Endothelial cell of umbilical vein (primary cell): ENCODE data around the gene NSD1.

Source experiments
- EZH2 ChIP-seq: IDR thresholded peaks from 2 replicates; pipeline ENCODE4 v1.6.1; 2012; ENCODE audit warnings: borderline replicate concordance, low read depth, mild to moderate bottlenecking, moderate library complexity, low read length, inconsistent platforms; ENCODE audit not compliant: severe bottlenecking
- POLR2A ChIP-seq: IDR thresholded peaks from 2 replicates; pipeline ENCODE4 v1.6.1; 2012; ENCODE audit warnings: low read depth, mild to moderate bottlenecking, control low read depth, low read length
- POLR2AphosphoS5 ChIP-seq: IDR thresholded peaks from 2 replicates; pipeline ENCODE4 v1.6.1; 2012; ENCODE audit warnings: low read depth, mild to moderate bottlenecking, control low read depth, low read length, moderate library complexity; ENCODE audit not compliant: insufficient read depth
- TF ChIP-seq, protein P1 (sequence below), 2 donors: IDR thresholded peaks; 1 replicate in 1 of 2; 2 replicates in 1 of 2; pipeline ENCODE4 v1.5.1; 2011; ENCODE audit warnings: low read length in 2 of 2, mild to moderate bottlenecking in 2 of 2, moderate library complexity in 2 of 2, control low read depth in 1 of 2, inconsistent platforms in 1 of 2, low read depth in 1 of 2; ENCODE audit not compliant: insufficient read depth in 1 of 2; ENCODE audit errors: extremely low read depth in 1 of 2

DNA sequence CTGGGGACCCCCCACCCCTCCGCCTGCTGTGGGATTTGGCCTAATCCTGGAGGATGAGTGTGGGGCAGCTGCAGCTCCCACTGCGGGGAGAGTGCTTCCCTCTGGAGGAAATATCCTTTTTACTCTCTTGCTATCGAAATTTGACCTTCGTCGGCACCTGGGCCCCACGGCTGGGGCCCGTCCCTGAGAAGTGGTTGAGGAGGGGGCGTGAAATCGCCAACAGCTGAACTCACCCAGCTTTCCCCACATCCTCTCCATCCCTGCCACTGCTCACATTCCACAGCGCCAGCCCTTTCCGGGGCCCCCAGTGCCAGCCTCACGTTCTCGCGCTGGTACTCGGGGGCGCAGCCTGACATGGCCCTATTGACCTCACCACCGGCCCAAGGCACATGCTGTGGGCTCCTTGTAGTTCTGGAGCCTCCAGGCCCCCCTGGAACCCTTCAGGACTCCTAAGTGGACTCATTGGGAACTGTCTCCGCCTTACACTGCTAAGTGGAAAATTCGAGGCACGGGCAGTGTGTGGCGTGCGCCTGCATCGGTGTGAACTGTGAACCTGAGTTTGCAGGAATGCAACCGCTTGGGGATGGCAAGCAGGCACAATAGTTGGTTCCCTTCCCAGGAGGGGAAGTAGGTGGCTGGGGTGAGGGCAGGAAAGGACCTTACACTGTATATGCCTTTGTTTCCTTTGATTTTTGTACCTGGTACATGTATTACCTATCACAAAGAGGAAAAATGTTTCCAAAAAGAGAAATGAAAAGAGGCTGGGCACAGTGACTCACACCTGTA, 27.7 kb upstream of the NSD1 start:
- no peak for TF ChIP-seq POLR2AphosphoS5
- TF ChIP-seq, protein P1, sequence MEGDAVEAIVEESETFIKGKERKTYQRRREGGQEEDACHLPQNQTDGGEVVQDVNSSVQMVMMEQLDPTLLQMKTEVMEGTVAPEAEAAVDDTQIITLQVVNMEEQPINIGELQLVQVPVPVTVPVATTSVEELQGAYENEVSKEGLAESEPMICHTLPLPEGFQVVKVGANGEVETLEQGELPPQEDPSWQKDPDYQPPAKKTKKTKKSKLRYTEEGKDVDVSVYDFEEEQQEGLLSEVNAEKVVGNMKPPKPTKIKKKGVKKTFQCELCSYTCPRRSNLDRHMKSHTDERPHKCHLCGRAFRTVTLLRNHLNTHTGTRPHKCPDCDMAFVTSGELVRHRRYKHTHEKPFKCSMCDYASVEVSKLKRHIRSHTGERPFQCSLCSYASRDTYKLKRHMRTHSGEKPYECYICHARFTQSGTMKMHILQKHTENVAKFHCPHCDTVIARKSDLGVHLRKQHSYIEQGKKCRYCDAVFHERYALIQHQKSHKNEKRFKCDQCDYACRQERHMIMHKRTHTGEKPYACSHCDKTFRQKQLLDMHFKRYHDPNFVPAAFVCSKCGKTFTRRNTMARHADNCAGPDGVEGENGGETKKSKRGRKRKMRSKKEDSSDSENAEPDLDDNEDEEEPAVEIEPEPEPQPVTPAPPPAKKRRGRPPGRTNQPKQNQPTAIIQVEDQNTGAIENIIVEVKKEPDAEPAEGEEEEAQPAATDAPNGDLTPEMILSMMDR (IDR thresholded peaks at IDR 0.05; ENCODE audit: extremely low read depth in 1 of 2, insufficient read depth in 1 of 2, low read depth in 1 of 2, low read length in 2 of 2), result no peak
- TF ChIP-seq POLR2A, result no peak
- TF ChIP-seq EZH2, result no peak
